Muscle layer of colon (tissue), 2 donors: ENCODE results near the gene WDR82.

ENCODE experiments used
- H3K27ac ChIP-seq: one replicate; pipeline ENCODE4 v1.7.0; 2013; ENCODE audit warnings: low read depth, mild to moderate bottlenecking, low read length, moderate library complexity
- H3K27me3 ChIP-seq, 2 donors: one replicate each; pipeline ENCODE4 v1.7.0; 2013; ENCODE audit warnings: low read length in 2 of 2, mild to moderate bottlenecking in 2 of 2; ENCODE audit not compliant: insufficient read depth in 2 of 2, control insufficient read depth in 1 of 2
- H3K36me3 ChIP-seq: one replicate; pipeline ENCODE4 v1.7.0; 2013; ENCODE audit warnings: mild to moderate bottlenecking, low read length; ENCODE audit not compliant: insufficient read depth
- H3K4me1 ChIP-seq: one replicate; pipeline ENCODE4 v1.7.0; 2013; ENCODE audit warnings: mild to moderate bottlenecking, low read length; ENCODE audit not compliant: insufficient read depth
- H3K4me3 ChIP-seq, 2 donors: one replicate each; pipeline ENCODE4 v1.7.0; 2013; ENCODE audit warnings: low read length in 2 of 2, low read depth in 1 of 2, mild to moderate bottlenecking in 1 of 2, moderate library complexity in 1 of 2
- H3K9ac ChIP-seq: one replicate; pipeline ENCODE4 v1.7.0; 2013; ENCODE audit warnings: low read length
- H3K9me3 ChIP-seq: one replicate; pipeline ENCODE4 v1.7.0; 2013; ENCODE audit warnings: mild to moderate bottlenecking, low read length
- donor health status: abdominal sarcoma.
- donor health status: Adenocarcinoma of cecum.

The WDR82 gene

GRCh38 chr3:52223449-52224408 lies 54.7 kb downstream of the WDR82 start:
- Histone ChIP-seq H3K9me3 (no peaks in the 10 kb centered on the region), H3K36me3 (peaks cover 2% of the 10 kb centered on the region), H3K27me3 (no peaks in the 10 kb centered on the region), H3K4me3 (no peak overlapping the region), H3K27ac (no peak overlapping the region), H3K9ac (no peak overlapping the region), H3K4me1 (peaks cover 5% of the 10 kb centered on the region)

GRCh38 chr3:52222319-52223221 lies 55.9 kb downstream of the WDR82 start:
- Histone ChIP-seq H3K4me1 (peaks cover 5% of the 10 kb centered on the region), H3K4me3 (no peak overlapping the region), H3K27me3 (no peaks in the 10 kb centered on the region), H3K36me3 (no peaks in the 10 kb centered on the region), H3K9me3 (no peaks in the 10 kb centered on the region), H3K9ac (no peak overlapping the region), H3K27ac (no peak overlapping the region)

DNA sequence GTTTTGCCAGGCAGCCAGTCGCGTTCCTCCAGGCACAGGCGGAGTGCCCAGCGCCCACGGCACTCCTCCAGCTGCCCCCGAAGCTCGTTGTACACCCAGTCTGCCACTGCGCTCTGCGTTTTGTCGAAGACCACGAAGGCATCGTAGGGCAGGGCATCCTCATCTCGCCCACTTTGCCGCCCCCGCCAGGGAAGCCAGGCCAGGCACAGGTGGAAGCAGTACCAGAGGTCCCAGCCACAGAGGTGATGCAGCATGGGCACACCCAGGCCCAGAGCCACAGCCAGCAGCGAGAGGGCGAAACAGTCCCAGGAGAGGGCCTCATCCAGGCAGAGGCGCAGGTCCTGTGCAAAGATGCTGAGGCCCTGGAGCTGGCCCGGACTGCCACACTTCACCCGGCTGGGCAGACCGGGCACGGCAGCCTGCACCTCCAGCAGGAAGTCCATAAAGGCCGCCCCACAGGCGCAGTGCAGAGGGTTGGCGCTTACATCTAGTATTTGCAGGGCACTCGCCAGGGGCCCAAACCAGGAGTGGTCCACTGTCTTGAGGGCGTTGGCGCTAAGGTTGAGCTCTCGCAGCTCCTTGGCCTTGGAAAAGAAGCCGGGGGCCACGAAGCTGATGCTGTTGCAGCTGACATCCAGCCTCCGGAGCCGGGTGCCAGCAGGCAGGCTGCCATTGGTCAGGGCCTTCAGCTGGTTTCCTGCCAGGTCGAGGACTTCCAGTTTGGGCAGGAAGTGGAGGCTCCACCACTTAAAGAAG lies 56.7 kb downstream of the WDR82 start:
- Histone ChIP-seq H3K4me1 (peaks cover 13% of the 10 kb centered on the region), H3K4me3 (no peak overlapping the region)

DNA sequence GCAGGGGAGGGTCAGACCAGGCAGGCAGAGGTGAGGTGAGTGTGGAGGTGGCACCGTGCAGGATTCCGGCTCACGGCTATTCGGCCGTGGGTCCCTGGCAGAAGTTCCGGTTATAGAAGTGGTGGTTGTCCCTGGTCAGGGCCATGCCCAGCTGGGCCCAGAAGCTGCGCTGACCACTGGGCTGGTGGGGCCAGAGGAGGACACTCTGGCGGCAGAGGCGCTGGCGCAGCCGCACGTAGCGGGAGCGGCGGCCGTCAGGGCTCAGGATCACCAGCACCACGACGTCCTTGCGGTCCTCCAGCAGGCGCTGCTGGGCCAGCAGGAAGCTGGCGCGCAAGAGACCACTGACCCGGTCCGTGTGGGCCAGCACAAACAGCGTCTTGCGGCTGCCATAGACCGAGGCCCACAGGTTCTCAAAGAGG lies 57.3 kb downstream of the WDR82 start:
- Histone ChIP-seq H3K9me3 (no peaks in the 10 kb centered on the region), H3K4me3 (no peak overlapping the region), H3K9ac (no peak overlapping the region), H3K36me3 (no peaks in the 10 kb centered on the region), H3K4me1 (peaks cover 17% of the 10 kb centered on the region), H3K27me3 (no peaks in the 10 kb centered on the region), H3K27ac (no peak overlapping the region)

More for the DNA sequence above, 56.7 kb downstream of the WDR82 start:
- H3K9ac ChIP-seq, result no peak overlapping the region
- no peaks in the 10 kb centered on the region for H3K36me3 ChIP-seq
- no peaks in the 10 kb centered on the region for H3K27me3 ChIP-seq
- H3K9me3 ChIP-seq, result no peaks in the 10 kb centered on the region
- no peak overlapping the region for H3K27ac ChIP-seq

- no peaks in the 10 kb centered on the region for H3K27me3 ChIP-seq
- H3K4me3 ChIP-seq, result no peak overlapping the region
- H3K36me3 ChIP-seq, result peaks cover 3% of the 10 kb centered on the region
- H3K4me1 ChIP-seq, result peaks cover 17% of the 10 kb centered on the region
- no peak overlapping the region for H3K9ac ChIP-seq
- no peaks in the 10 kb centered on the region for H3K9me3 ChIP-seq
- no peak overlapping the region for H3K27ac ChIP-seq
These were observed 57.9 kb downstream of the WDR82 start for GRCh38 chr3:52220380-52221026.

- H3K4me1 ChIP-seq, result peaks cover 17% of the 10 kb centered on the region
- no peak overlapping the region for H3K4me3 ChIP-seq
- no peaks in the 10 kb centered on the region for H3K9me3 ChIP-seq
- H3K27me3 ChIP-seq, result no peaks in the 10 kb centered on the region
- H3K9ac ChIP-seq, result no peak overlapping the region
- peaks cover 16% of the 10 kb centered on the region for H3K36me3 ChIP-seq
- H3K27ac ChIP-seq, result no peak overlapping the region
These were observed 59.4 kb downstream of the WDR82 start for GRCh38 chr3:52218937-52219650.

GRCh38 chr3:52218454-52218853 lies 60.0 kb downstream of the WDR82 start:
- Histone ChIP-seq H3K27me3 (no peaks in the 10 kb centered on the region), H3K4me1 (peaks cover 17% of the 10 kb centered on the region), H3K4me3 (no peak overlapping the region), H3K9ac (no peak overlapping the region), H3K36me3 (peaks cover 20% of the 10 kb centered on the region), H3K9me3 (no peaks in the 10 kb centered on the region), H3K27ac (no peak overlapping the region)

GRCh38 chr3:52218026-52218425 lies 60.4 kb downstream of the WDR82 start:
- Histone ChIP-seq H3K9me3 (no peaks in the 10 kb centered on the region), H3K4me1 (peaks cover 17% of the 10 kb centered on the region), H3K27me3 (no peaks in the 10 kb centered on the region), H3K27ac (no peak overlapping the region), H3K4me3 (no peak overlapping the region), H3K36me3 (peaks cover 22% of the 10 kb centered on the region), H3K9ac (no peak overlapping the region)

DNA sequence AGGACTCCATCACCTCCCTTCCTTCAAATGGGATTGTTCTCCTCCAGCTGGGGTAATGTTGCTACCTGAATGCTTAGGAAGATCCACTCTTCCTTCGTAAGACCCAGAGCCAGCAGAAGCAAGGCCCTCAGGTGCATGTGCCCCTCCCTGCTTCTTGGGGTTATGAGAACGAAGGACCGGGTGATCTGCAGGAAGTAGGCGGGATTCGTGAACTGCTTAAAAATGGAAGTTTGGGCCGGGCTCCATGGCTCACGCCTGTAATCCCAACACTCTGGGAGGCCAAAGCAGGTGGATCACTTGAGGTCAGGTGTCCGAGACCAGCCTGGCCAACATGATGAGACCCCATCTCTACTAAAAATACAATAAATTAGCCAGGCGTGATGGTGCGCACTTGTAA lies 61.0 kb downstream of the WDR82 start:
- H3K4me3 ChIP-seq, result no peak overlapping the region
- no peaks in the 10 kb centered on the region for H3K9me3 ChIP-seq
- H3K9ac ChIP-seq, result no peak overlapping the region
- H3K27ac ChIP-seq, result no peak overlapping the region
- H3K36me3 ChIP-seq, result peaks cover 28% of the 10 kb centered on the region
- peaks cover 17% of the 10 kb centered on the region for H3K4me1 ChIP-seq
- H3K27me3 ChIP-seq, result no peaks in the 10 kb centered on the region
